Bronchial epithelial cell (primary cell): ENCODE results near the gene TMEM107. TPM values are rescaled to one million over a fixed set of nuclear protein-coding genes. Genes with fewer than 3 reads are reported as not detected.

Experiments
- DNase-seq: peaks from one replicate; pipeline ENCODE4 v3.0.0-alpha.2; 2010; ENCODE audit warnings: low read depth
- FAIRE-seq: peaks from 2 replicates; lab custom pipeline; 2011; peaks lifted over from hg19 to GRCh38; lab: Jason Lieb, UNC
- H3K27me3 ChIP-seq: 2 replicates; pipeline ENCODE4 v1.5.1; 2011; ENCODE audit warnings: low read length; ENCODE audit not compliant: control insufficient read depth, insufficient read depth
- H3K36me3 ChIP-seq: 2 replicates; pipeline ENCODE4 v1.5.1; 2011; ENCODE audit warnings: low read length; ENCODE audit not compliant: control insufficient read depth, insufficient read depth
- H3K4me3 ChIP-seq: 2 replicates; pipeline ENCODE4 v1.5.1; 2011; ENCODE audit warnings: mild to moderate bottlenecking, low read depth, low read length, control low read depth
- CTCF ChIP-seq: IDR thresholded peaks from 2 replicates; pipeline ENCODE4 v1.5.1; 2011; ENCODE audit warnings: mild to moderate bottlenecking, moderate library complexity, low read length, control low read depth, inconsistent platforms; ENCODE audit not compliant: insufficient read depth, severe bottlenecking
- total RNA-seq: library from RNA; depleted of rRNA; stranded (reverse); fragments of >200 nt; gene quantifications from 2 replicates; pipeline ENCODE4 v1.2.1, GENCODE V29; 2014

Gene TMEM107
- total RNA-seq, 1 donor from 2014 or later: 24.2 TPM

- FAIRE-seq: no peak
- TF ChIP-seq CTCF: no peak
- H3K27me3 ChIP-seq: no peaks in the 10 kb centered on the region
- DNase-seq: no peak
- H3K36me3 ChIP-seq: no peaks in the 10 kb centered on the region
- H3K4me3 ChIP-seq: peak overlapping the region; percentile 70
Measured at GRCh38 chr17:8186446-8186786, 10.2 kb upstream of the TMEM107 start.

GRCh38 chr17:8185582-8186445, 9.6 kb upstream of the TMEM107 start:
- Histone ChIP-seq H3K4me3 (peak overlapping the region; percentile 70), H3K36me3 (no peaks in the 10 kb centered on the region), H3K27me3 (no peaks in the 10 kb centered on the region)
- FAIRE-seq (no peak), DNase-seq (peak; percentile 43)
- no peak for TF ChIP-seq CTCF

- Histone ChIP-seq H3K27me3 (no peaks in the 10 kb centered on the region), H3K36me3 (no peaks in the 10 kb centered on the region), H3K4me3 (peak overlapping the region; percentile 63)
- FAIRE-seq (no peak), DNase-seq (no peak)
- TF ChIP-seq CTCF: no peak
Measured at GRCh38 chr17:8176998-8177731, 985 bp upstream of the TMEM107 start.

GRCh38 chr17:8175795-8176196, 384 bp downstream of the TMEM107 start:
- TF ChIP-seq CTCF: no peak
- peak overlapping the region; percentile 63 for H3K4me3 ChIP-seq
- H3K36me3 ChIP-seq: no peaks in the 10 kb centered on the region
- H3K27me3 ChIP-seq: no peaks in the 10 kb centered on the region
- no peak for FAIRE-seq
- DNase-seq: no peak

GRCh38 chr17:8173871-8174322, 2.3 kb downstream of the TMEM107 start:
- FAIRE-seq (no peak), DNase-seq (no peak)
- no peak for TF ChIP-seq CTCF
- Histone ChIP-seq H3K36me3 (no peaks in the 10 kb centered on the region), H3K27me3 (no peaks in the 10 kb centered on the region), H3K4me3 (peak overlapping the region; percentile 42)
